Tibial nerve (tissue), 3 donors: ENCODE data around the gene GRIFIN.

ENCODE experiments used
- CTCF ChIP-seq, 5 experiments: fragments of 200-600 bp in 3 of 5; fragments of 450-650 bp in 2 of 5; sonication (generic) in 3 of 5; IDR thresholded peaks; one replicate each; pipeline ENCODE4 v1.5.1; 2016 to 2019; ENCODE audit warnings: antibody characterized with exemption in 5 of 5, mild to moderate bottlenecking in 3 of 5, moderate library complexity in 2 of 5
- POLR2A ChIP-seq, 2 donors: fragments of 450-650 bp; IDR thresholded peaks; one replicate each; pipeline ENCODE4 v1.6.1; 2017; ENCODE audit warnings: antibody characterized with exemption in 2 of 2, mild to moderate bottlenecking in 2 of 2, moderate library complexity in 2 of 2

DNA sequence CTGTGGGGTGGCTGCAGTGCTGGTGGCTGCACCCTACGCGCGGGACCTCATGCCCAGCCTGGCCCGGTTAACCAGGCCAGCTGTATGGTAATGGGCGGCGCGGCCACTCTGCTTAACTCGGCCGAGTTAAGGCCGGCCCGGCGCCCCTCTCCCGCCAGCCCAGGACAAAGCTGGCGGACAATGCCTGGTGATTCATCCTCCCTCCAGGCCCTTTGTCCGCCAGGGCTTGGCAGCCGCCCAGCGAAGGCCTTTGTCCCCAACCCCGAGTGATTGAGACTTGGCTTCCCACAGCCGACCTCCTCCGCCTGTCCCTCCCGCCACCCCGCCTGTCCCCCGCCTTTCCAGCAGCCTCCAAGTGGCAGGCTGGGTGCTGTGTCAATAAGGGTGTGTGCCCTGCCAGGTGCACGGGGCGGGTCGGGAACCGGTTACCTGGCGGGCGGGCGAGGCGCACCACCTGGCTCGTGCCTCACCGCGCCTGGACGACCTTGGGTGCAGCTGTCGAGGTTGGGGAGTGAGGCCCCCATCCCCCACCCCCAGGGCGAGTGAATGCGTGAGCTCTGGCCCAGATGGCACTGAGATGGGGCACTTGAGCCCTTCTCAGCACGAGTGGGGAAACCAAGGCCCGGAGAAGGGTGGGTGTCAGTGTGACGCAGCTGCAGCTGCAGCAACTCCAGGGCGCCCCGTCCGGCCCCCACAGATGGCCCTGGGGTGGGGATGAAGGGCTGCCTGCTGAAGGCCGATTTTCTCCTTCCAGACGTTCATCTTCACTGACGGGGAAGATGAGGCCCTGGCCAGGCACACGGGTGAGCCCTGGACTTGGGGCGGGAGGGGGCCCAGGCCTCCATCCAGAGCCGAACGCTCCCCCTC is 48.0 kb upstream of the GRIFIN start:
- TF ChIP-seq POLR2A (IDR thresholded peaks at IDR 0.05): no peak
- TF ChIP-seq CTCF (IDR thresholded peaks at IDR 0.05): no peak
